ENCODE results near the gene NR2F1-AS1.
"Not testable (repeated sequence)": the region's sequence is repeated elsewhere in the genome, so short reads cannot be mapped to it uniquely, and the experiment has no call there.

The NR2F1-AS1 gene

DNA sequence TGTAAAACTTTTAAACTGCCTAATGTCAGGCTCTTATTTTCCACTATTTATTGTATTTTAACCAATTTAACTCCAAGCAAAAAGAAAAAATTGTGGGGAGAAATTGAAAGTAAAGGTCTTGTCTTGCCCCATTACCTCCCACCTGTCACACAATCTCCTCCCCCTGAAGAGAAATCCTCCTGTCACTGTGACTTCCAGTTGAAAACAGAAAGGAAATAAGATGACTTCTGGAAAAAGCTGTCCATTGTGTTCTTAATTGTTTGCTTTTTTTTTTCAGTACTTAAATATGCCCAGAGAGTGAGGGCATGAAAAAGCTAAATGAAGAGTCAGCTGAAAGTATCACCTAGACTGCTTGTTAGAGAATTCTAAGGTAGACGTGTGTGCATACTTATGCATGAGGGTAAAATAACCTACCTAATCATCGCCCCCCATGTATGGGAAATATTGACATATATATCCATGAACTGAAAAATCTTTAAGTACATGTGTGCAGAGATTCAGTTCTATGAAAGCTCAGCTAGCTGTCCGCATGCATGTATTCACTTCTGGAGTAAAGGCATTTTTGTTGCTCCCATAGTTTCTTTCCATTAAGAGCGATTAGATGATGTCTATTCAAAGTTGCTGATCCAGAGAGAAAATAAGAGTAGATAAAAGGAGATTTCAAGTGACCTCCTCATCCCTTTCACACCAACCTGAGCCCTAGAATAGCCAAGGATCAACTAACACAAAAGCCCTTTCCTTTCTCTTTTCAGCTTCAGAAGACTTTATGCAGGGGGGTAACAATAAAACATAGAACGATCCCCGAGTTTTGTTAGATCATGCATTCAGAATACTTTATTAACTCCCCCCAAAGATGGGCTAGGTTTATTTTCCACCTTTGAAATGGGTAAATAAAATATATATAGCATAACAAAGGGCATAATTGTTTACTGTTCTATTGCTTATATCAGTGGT, 5.3 kb downstream of the NR2F1-AS1 start:
- DNase-seq = no peak

DNA sequence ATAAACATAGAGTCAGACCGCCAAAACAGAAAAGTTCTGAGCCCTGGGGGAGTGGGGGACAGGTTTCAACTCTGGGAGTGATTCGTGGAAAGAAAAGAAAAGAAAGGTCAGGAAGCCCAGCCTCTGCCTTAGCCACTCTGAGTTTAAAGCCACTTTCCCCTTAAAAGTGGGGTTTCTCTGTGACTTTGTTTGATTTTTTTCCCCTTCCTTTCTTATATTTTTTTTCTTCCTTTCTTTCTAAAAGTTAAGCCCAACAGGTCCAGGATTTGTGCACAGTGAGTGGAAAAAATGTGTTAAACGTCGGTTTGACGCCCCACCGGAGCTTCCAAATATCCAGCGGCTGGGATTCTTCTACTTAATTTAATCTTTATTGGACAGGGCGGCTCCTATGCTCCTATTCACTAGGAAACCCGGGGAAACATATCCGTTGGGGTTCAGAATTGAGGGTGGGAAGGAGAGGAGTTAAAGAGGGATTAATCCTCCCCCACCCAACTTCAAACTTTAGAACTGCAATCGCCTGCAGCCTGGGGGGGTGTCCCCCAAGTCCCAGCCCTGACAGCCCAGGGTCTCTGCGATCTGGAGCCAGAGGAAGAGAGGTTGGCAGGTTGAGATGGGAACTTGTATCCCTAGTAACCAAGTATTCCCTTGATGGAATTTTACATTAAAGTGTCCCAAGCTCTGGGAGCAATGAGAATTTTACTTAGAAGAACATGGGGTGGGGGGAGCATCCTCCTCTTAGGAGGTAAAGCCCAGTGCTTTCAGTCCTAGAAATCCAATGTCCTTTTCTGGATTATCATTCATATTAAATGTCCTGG, 6.3 kb downstream of the NR2F1-AS1 start:
- no peak for DNase-seq

DNA sequence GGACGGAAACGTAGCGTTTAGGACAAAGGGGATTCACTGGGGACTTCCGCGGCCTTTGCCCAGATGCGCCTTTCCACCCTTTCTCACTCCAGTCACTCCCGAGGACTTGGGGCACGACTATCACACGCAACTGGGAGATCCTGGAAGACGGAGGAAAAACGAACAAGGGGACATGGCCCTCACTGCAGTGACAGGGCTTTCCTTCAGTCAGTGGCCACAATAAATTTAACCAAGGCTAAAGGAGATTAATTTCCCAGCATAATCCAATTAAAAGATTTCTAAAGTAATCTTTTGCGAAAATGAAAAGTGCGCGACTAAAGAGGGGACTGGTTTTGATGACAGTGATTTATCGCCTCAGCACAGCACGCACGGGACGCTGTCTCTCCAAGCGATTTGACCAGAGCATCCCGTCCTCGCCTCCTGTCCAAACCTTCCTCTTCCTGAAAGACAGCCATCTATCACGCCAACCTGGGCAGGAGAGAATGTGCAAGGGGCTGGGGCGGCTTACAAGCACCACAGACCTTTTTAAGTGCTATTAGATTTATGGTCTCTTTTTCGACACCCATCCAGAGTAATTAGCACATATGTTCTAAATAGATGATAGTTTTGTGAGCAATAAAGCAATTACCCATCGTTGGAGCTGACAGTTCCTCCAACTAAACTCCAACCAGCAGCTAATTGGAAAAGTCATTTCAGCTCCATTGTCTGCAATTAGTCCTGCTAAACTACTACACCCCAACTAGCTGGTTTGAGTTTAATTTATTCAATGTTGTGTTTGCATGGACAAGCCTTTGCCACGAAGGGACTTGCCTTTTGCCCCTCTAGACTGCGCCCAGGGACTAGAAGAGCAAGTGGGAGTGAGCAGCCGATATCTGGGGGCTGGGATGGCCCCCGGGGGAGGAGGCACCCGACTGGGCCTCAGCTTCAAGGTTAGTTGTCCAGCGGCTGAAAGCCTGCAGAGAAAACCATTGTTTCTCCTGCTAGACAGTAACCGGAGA, 7.4 kb downstream of the NR2F1-AS1 start:
- DNase-seq = no peak

DNA sequence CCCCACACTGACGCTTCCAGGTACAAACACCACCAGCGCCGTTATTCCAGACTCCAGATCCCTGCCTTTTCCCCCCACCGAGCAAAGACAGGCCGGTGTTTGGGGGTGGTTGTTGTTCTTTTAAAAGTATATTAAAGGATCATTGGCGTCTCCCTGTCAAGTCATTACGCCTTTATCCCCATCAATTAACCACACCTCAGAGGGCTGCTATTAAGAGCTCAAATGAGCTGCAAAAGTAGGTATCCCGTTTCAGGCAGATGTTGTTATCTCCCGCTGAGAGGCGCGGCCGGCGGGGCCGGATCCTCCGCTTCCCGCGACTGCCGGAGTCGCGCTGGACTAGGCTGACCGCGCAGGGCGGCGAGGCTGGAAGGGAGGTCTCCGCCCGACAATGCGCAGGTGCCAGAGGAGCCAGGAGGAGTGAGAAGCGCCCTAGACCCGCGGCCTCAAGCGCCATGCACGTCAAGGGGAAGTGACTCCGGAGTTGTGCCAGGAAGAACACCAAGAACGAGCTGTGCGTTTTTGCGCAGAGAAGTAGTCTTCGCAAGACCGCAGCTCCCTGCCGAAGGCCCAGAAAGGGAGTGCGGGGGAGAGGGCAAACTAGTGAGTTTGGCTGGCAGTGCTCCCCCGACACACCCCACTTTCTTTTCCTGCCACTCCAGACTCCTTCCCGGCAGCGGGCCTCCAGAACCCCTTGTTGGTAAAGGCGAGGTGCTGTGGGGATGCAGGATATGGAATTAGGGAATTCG, 8.2 kb downstream of the NR2F1-AS1 start:
- DNase-seq = no peak

DNA sequence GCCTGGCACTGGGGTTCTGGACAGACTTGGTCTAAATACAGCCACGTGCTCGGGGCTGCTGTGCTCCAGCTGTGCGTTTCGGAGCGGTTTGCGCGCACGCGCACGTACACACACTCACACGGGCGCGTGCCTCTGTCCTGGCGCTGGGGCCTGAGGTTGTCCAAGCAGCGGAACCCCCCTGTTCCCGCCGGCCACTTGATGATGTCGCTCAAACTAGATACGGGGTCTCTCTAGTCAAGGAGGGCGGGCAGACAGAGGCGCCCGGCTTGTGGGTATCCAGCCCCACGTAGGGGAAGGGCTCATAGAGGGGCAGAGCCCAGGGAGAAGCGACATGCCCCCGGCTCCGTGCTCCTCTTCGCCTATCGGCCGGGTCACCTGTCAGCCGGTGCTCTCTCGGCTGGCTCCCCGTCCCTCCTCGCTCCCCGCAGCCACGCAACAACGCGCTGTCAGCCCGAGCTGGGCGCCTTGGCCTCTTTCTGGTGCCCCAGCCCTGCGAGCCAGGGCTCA, 8.9 kb downstream of the NR2F1-AS1 start:
- DNase-seq = no peak

DNA sequence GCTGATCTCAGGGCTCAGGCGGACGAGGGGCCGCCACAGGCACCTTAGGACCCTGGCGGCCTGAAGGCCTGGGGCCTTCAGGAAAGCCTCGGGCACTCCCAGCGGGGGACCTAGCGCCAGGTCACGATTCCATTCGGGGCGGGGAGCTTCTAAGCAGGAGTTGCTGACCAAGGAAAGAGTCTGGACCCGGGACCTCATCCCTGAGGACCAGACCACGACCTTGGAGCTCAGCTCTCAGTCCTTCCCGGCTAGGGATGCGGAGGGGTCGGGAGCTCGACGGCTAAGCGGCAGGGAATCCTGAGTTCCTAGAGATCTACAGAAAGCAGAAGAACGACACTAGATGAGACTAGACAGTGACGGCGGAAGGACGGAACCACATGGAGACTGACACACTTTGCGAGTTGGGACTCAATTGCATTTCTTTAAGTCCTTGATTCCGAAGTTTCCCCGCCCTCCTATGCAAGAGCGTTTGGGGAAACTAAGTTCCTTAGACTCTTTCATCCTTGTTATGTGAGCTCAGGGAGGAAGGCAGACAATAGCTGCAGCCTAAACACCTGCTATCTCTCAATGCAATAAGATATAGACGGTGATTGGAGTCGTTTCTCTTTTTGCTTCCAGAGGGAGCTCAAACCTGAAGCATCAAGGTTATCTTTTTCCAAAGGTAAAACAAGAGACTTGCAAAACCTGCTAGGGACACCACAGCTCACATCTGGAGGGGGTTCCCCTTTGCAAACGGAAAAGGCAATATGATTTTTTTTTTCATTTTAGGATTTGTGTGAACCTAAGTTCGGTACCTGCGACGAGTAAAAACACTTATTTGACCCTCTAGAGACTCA, 9.7 kb downstream of the NR2F1-AS1 start:
- no peak for DNase-seq

DNA sequence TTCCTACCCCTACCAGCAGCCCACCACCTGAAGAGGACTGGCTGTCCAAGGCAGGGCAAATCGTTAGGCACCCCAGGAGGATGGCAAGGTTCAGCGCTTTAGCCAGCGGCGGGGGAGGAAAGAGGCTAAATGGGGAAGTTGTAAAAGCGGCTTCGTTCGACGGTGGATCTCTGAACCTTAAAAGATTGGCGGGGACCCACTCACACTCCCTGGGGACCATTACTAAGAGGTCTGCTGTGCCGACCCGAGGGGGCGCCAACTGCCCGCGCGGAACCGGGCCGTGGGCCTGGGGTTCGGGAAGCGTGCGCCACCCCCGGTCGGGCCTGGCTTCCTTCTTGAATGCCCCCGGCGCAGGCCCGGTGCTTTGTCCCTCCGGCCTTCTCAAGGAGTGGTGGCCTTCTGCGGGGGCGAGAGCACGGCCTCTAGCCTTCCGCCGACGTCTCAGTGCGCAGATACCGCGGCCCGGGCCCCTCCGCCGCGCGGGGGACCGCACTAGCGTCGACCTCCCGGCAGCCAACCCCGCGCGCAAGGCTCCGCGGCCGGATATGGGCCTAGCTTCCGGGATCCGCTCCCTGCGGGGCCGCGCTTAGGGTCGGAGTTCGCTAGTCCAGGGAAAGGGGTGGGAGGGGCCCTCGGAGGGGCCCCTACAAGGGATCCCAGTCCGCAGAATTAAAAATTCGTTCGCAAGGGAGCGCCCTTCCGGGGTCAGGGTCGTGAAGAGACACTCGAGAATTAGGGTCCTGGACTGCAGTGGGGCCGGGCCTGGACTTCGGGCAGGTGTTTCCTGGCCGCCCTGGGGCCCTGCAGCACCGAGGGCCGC, 10.5 kb downstream of the NR2F1-AS1 start:
- no peak for DNase-seq

DNA sequence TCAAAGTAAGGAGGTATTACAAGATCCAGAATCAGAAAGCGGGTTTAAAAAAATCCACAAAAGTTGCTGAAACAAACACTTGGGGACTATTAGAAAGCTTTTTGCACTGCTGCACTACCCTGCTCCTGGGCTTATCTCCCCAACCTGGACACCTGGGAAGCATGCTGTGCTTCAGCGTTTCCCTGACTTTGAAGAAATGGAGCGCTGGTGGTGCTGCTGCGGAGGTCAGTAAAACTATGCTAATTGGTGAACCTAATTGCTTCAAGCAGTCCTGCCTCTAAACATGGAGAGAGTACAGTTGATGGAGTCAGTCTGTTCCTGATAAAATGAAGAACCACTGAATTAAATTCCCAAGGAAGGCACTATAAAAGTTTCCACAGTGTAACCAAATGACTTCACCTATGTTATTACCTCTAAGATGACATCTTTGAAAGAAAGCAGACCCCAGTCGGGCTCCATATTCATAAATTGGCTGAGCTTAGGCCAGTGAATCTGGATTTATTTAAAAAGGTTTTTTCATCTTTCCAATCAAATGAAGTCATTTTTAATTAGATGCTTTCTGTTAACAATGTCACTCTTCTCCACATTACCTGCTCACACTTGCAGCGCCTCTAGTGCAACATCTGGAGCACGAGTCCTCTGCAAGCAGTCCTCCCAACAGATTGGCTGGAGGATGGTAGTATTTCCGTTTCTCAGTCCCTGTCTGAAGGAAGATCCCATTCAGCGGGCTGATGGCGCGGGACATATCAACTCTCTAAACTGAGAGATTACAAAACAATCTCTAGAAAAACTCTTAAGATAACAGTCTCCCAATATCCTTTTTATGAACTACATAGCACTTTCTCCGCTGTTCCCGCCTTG, 11.5 kb downstream of the NR2F1-AS1 start:
- DNase-seq = no peak

DNA sequence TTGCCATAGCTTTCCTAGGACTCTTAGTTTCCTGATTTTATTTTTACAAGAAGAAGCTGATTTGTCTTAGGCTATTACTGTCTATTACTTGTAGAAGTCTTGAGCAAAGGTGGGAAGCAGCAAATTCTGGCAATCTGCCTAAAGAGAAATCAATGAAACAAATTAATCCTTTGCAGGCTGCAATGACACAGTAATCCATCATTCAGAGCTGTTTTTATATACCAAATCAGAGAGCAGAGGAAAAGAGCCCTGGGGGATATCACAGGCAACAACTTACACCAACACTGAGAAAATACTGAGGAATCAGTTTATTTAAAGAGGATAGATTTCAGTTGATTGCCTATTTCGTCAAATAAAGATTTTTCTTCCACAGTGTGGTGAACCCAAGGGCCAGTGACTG, 13.6 kb downstream of the NR2F1-AS1 start:
- DNase-seq = no peak

DNA sequence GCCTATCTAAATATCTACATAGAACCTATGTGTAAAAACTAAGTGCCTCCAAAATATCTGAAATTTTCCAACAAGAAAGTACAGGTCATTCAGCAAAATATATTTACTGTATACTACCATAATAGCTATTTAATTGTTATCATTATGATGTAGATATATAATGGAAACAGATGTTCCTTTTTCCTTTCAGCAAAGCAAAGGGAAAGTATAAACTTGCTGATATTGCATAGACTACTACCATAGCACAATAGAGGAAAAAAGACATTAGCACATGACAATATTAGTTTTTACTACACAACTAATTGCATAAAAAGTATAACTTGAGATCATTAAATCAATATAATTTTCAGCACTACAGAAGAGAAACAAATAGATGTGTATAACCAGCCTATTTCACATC, 14.9 kb downstream of the NR2F1-AS1 start:
- DNase-seq = no peak

DNA sequence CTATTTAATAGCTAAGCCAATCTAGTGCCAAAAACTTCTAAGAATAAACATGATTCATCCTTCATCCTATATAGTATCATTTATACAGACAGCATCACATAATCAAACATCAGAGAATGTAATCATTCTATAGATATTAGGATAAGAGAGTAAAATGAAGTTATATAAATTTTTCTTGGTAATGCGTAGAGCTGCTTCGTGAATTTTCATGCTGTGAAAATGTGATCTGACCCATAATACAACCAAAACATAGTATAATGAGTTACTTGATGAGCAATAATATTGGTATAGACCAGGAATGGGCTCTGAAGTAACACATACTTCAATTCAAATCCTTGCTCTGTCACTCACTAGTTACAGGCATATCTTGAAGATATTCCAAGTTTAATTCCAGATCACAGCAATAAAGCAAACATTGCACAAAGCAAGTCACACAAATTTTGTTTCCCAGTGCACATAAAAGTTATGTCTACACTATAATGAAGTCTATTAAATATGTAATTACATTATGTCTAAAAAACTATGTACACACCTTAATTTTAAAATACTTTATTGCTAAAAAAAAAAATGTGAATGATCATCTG, 23.9 kb downstream of the NR2F1-AS1 start:
- DNase-seq = no peak

DNA sequence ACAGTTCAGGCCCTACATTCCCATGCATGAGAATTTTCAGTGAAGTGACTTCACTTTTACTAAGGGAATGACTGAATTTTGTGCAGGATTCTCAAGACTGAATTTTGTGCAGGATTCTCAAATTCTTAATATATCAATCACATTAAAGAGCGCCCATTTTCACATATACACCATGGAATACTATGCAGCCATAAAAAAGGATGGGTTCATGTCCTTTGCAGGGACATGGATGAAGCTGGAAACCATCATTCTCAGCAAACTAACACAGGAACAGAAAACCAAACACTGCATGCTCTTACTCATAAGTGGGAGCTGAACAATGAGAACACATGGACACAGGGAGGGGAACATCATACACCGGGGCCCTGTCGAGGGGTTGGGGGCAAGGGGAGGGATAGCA, 31.4 kb downstream of the NR2F1-AS1 start:
- not testable (repeated sequence) for DNase-seq

DNA sequence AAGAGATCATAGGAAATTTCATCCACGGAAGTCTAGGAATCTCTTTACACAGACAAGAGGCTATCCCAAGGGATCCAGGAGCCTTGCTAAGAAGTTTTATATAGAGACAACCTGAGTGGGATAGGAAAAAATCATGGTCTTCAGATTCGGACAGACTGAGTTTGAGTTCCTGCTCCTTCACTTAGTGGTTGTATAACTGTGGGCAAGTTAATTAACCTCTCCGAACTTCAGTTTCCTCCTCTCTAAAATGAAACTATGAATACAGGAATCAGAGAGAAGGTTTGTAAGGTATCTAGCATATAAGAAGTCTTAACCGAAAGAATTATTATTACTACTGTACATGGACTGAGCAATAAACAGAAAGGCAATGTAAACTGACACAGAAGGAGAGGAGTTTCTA, 35.1 kb downstream of the NR2F1-AS1 start:
- no peak for DNase-seq

DNA sequence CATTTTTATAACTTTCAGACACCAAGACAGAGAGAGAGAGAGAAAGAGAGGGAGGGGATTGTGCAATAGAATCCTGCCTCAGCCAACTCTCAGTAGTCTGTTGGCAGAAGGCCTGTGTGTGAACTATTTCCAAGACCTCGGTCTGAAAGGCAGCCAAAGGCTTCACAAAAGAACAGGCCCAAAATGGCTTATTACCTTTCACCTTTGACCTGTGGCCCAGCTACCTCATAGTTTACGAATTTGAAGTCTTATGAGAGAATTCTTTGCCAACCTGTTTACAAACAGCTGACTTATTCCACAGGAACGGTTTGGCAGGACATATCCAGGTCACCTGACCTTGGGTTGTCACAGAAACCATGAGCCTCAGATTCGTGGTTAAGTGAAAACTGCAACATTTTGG, 48.6 kb downstream of the NR2F1-AS1 start:
- DNase-seq = no peak

DNA sequence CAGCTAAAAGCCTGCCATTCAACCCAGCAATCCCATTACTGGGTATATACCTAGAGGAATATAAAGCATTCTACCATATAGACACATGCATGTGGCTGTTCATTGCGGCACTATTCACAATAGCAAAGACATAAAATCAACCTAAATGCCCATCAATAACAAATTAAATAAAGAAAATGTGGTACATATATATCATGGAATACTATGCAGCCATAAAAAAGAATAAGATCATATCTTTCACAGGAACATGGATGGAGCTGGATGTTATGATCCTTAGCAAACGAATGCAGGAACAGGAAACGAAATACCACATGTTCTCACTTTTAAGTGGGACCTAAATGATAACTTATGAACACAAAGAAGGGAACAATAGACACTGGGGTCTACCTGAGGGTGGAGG, 59.2 kb downstream of the NR2F1-AS1 start:
- DNase-seq = not testable (repeated sequence)

DNA sequence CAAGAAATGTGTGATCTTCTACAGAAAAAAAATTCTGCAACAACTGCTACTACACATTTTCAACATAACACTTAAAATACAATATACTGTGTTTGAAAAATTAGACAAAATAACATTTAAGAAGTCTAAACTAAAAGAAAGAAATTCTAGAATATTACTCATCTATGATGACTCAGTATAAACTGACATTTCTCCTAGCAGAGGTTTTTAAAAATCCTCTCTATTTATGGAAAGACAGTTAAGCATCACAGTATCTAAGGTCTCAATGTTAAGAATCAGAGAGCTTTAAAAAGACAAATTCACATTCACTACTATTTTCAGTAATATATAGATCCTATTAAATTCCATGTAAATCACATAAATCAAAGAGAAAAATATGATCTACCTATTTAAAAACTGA, 61.3 kb downstream of the NR2F1-AS1 start:
- no peak for DNase-seq

DNA sequence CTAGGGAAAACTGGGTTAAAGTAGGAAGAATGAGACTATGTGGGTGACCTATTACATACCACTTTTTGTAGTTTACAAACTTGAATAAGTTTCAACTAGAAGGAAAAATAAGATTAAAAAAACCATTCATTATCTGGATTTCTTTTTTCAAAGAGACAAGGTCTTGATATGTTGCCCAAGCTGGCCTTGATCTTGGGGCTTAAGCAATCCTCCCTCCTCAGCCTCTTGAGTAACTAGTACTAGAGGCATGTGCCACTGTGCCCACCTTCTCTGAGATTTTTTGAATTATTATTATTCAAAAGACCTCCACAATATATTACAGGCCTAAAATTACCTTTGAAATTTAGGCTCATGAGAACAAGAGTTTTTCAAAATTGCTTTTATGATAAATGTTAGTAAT, 63.2 kb downstream of the NR2F1-AS1 start:
- DNase-seq = no peak

DNA sequence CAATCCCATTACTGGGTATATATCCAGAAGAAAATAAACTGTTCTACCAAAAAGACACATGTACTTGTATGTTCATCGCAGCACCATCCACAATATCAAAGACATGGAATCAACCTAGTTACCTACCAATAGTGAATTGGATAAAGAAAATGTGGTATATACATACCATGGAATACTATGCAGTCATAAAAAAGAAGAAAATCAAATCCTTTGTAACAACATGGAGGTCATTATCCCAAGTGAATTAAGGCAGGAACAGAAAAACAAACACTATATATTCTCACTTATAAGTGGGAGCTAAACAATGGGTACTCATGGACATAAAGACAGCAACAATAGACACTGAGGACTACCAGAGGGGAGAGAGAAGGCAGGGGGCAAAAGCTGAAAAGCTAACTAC, 67.7 kb downstream of the NR2F1-AS1 start:
- DNase-seq = no peak

All from stimulated activated CD4-positive, alpha-beta T cell treated with anti-CD3 and anti-CD28 coated beads, Interleukin-1b, Interleukin-23, amount 100 ng/mL, for 48 hours (primary cell).